Measurements from ENCODE around the gene XRCC4.

GRCh38 chr5:83321483-83322055 lies 244.2 kb downstream of the XRCC4 start:
- TF ChIP-seq CTCF (IDR thresholded peaks at IDR 0.05 in 4 of 5, conservative IDR thresholded peaks at IDR 0.05 in 1 of 5) (no peak), POLR2A (IDR thresholded peaks at IDR 0.05) (no peak)

Data from gastrocnemius medialis (tissue), 4 donors.